ENCODE data around the gene CD80.

Gene CD80

GRCh38 chr3:119588112-119588511 is 28.7 kb upstream of the CD80 start:
- Histone ChIP-seq H3K4me1 (ENCODE audit: control insufficient read depth, insufficient read depth, low read length) (no peaks in the 10 kb centered on the region), H3K9me3 (ENCODE audit: control insufficient read depth, insufficient read depth, low read depth, low read length) (no peaks in the 10 kb centered on the region), H3K27ac (ENCODE audit: extremely low read depth, low read depth, low read length) (no peak overlapping the region), H3K36me3 (ENCODE audit: control insufficient read depth in 2 of 2, insufficient read depth in 1 of 2, low read length in 2 of 2) (no peaks in the 10 kb centered on the region), H3K4me3 (ENCODE audit: low read depth, low read length) (no peak overlapping the region)
- CTCF ChIA-PET = no interaction called here
- POLR2A ChIA-PET = interaction anchor here (1.1 kb wide), 1 partner anchor 90 kb away, joined by 3 read pairs; the partner anchor contains the start of gene TIMMDC1
- no peak for TF ChIP-seq ZNF792 (tag by site-specific recombination; IDR thresholded peaks at IDR 0.05)
- no peak for TF ChIP-seq ZNF324 (tag by site-specific recombination; IDR thresholded peaks at IDR 0.05)
- TF ChIP-seq, protein P1, sequence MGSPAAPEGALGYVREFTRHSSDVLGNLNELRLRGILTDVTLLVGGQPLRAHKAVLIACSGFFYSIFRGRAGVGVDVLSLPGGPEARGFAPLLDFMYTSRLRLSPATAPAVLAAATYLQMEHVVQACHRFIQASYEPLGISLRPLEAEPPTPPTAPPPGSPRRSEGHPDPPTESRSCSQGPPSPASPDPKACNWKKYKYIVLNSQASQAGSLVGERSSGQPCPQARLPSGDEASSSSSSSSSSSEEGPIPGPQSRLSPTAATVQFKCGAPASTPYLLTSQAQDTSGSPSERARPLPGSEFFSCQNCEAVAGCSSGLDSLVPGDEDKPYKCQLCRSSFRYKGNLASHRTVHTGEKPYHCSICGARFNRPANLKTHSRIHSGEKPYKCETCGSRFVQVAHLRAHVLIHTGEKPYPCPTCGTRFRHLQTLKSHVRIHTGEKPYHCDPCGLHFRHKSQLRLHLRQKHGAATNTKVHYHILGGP (tag by site-specific recombination; IDR thresholded peaks at IDR 0.05) = no peak
- no peak for TF ChIP-seq ZNF37A (tag by site-specific recombination; IDR thresholded peaks at IDR 0.05)
- no peak for TF ChIP-seq HOXD13 (CRISPR knock-in tag; IDR thresholded peaks at IDR 0.05; ENCODE audit: borderline replicate concordance)
- TF ChIP-seq GLIS1 (tag by site-specific recombination; IDR thresholded peaks at IDR 0.05) = no peak
- TF ChIP-seq ZBTB6 (tag by site-specific recombination; IDR thresholded peaks at IDR 0.05) = no peak
- TF ChIP-seq ZSCAN16 (tag by site-specific recombination; IDR thresholded peaks at IDR 0.05) = no peak
- no peak for TF ChIP-seq ZNF394 (tag by site-specific recombination; IDR thresholded peaks at IDR 0.05; ENCODE audit: borderline replicate concordance)
- no peak for TF ChIP-seq ZNF280C (tag by site-specific recombination; IDR thresholded peaks at IDR 0.05)
- TF ChIP-seq, protein P2, sequence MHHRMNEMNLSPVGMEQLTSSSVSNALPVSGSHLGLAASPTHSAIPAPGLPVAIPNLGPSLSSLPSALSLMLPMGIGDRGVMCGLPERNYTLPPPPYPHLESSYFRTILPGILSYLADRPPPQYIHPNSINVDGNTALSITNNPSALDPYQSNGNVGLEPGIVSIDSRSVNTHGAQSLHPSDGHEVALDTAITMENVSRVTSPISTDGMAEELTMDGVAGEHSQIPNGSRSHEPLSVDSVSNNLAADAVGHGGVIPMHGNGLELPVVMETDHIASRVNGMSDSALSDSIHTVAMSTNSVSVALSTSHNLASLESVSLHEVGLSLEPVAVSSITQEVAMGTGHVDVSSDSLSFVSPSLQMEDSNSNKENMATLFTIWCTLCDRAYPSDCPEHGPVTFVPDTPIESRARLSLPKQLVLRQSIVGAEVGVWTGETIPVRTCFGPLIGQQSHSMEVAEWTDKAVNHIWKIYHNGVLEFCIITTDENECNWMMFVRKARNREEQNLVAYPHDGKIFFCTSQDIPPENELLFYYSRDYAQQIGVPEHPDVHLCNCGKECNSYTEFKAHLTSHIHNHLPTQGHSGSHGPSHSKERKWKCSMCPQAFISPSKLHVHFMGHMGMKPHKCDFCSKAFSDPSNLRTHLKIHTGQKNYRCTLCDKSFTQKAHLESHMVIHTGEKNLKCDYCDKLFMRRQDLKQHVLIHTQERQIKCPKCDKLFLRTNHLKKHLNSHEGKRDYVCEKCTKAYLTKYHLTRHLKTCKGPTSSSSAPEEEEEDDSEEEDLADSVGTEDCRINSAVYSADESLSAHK (tag by site-specific recombination; IDR thresholded peaks at IDR 0.05) = no peak
- TF ChIP-seq MZF1 (tag by site-specific recombination; IDR thresholded peaks at IDR 0.05; ENCODE audit: borderline replicate concordance) = no peak
- no peak for TF ChIP-seq HOXC10 (CRISPR knock-in tag; IDR thresholded peaks at IDR 0.05)

GRCh38 chr3:119586733-119587172 is 27.3 kb upstream of the CD80 start:
- H3K9me3 ChIP-seq (ENCODE audit: control insufficient read depth, insufficient read depth, low read depth, low read length) = no peaks in the 10 kb centered on the region
- no peak overlapping the region for H3K4me3 ChIP-seq (ENCODE audit: low read depth, low read length)
- ChIA-PET CTCF (no interaction called here), POLR2A (no interaction called here)
- H3K4me1 ChIP-seq (ENCODE audit: control insufficient read depth, insufficient read depth, low read length) = no peaks in the 10 kb centered on the region
- no peaks in the 10 kb centered on the region for H3K36me3 ChIP-seq (ENCODE audit: control insufficient read depth in 2 of 2, insufficient read depth in 1 of 2, low read length in 2 of 2)
- no peak overlapping the region for H3K27ac ChIP-seq (ENCODE audit: extremely low read depth, low read depth, low read length)
- TF ChIP-seq ZNF404 (tag by site-specific recombination; IDR thresholded peaks at IDR 0.05) (no peak), ZFP69B (tag by site-specific recombination; IDR thresholded peaks at IDR 0.05) (no peak), ZNF169 (tag by site-specific recombination; IDR thresholded peaks at IDR 0.05) (no peak), SALL2 (tag by site-specific recombination; IDR thresholded peaks at IDR 0.05; ENCODE audit: borderline replicate concordance) (no peak), ZNF266 (tag by site-specific recombination; IDR thresholded peaks at IDR 0.05; ENCODE audit: low read depth) (no peak), ZNF132 (tag by site-specific recombination; IDR thresholded peaks at IDR 0.05; ENCODE audit: borderline replicate concordance) (no peak), ZBTB20 (tag by site-specific recombination; IDR thresholded peaks at IDR 0.05) (no peak), ZNF133 (tag by site-specific recombination; IDR thresholded peaks at IDR 0.05) (no peak), ZNF548 (tag by site-specific recombination; IDR thresholded peaks at IDR 0.05) (no peak), REPIN1 (tag by site-specific recombination; IDR thresholded peaks at IDR 0.05; ENCODE audit: low read depth) (no peak), ZNF529 (tag by site-specific recombination; IDR thresholded peaks at IDR 0.05; ENCODE audit: insufficient replicate concordance) (no peak), ZNF530 (tag by site-specific recombination; IDR thresholded peaks at IDR 0.05; ENCODE audit: low read depth) (no peak)
- TF ChIP-seq, protein P2 (tag by site-specific recombination; IDR thresholded peaks at IDR 0.05) = no peak
- TF ChIP-seq, protein P1 (tag by site-specific recombination; IDR thresholded peaks at IDR 0.05) = no peak
